ENCODE data around the gene NLGN1.

DNA sequence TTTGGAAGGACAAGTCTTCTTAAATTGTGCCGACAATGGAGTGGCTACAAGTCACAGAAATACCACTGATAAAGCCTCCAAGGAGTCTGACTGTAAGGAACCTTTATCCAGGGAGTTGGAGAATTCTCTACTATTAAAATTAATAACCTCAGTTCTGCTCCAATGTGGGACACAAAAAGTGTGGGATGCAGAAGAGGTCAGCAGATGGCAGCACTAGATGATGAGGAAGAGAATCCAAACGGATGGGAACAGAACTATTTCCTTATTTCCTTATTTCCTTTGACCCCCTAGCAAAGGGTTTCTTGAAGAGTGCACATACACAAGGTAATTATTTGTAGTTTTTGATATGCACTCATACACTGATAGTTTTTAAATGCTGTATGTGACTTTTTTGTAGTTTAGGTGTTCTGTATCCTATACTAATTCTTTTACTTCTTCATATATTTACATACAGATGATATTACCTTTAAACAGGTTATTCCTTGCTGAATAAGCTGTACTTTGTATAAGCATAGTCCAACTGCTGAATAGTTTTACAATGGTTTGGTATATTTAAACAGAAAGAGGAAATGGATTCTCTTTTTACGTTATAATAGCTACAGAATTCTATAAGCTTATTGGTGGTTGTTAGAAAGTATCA is 25.6 kb upstream of the NLGN1 start:
- TF ChIP-seq SIN3A (IDR thresholded peaks at IDR 0.05; ENCODE audit: borderline replicate concordance, insufficient read depth, low read depth, low read length) (no peak), POLR2AphosphoS5 (IDR thresholded peaks at IDR 0.05; ENCODE audit: low read depth, low read length) (no peak)
- TF ChIP-seq, protein P1, sequence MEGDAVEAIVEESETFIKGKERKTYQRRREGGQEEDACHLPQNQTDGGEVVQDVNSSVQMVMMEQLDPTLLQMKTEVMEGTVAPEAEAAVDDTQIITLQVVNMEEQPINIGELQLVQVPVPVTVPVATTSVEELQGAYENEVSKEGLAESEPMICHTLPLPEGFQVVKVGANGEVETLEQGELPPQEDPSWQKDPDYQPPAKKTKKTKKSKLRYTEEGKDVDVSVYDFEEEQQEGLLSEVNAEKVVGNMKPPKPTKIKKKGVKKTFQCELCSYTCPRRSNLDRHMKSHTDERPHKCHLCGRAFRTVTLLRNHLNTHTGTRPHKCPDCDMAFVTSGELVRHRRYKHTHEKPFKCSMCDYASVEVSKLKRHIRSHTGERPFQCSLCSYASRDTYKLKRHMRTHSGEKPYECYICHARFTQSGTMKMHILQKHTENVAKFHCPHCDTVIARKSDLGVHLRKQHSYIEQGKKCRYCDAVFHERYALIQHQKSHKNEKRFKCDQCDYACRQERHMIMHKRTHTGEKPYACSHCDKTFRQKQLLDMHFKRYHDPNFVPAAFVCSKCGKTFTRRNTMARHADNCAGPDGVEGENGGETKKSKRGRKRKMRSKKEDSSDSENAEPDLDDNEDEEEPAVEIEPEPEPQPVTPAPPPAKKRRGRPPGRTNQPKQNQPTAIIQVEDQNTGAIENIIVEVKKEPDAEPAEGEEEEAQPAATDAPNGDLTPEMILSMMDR (IDR thresholded peaks at IDR 0.05), result peak; percentile 75

Measured in Panc1 (cell line).